HTR-8/SVneo (cell line): ENCODE results near the gene DNAH10.
"Not testable (repeated sequence)": the region's sequence is repeated elsewhere in the genome, so short reads cannot be mapped to it uniquely, and the experiment has no call there.

Source experiments
- DNase-seq: peaks from one replicate; pipeline ENCODE4 v3.0.0; 2011; ENCODE audit warnings: low spot score, mixed read lengths; ENCODE audit not compliant: insufficient read length
- FAIRE-seq: peaks from 2 replicates; lab custom pipeline; 2011; peaks lifted over from hg19 to GRCh38; lab: Jason Lieb, UNC

DNAH10 gene

DNA sequence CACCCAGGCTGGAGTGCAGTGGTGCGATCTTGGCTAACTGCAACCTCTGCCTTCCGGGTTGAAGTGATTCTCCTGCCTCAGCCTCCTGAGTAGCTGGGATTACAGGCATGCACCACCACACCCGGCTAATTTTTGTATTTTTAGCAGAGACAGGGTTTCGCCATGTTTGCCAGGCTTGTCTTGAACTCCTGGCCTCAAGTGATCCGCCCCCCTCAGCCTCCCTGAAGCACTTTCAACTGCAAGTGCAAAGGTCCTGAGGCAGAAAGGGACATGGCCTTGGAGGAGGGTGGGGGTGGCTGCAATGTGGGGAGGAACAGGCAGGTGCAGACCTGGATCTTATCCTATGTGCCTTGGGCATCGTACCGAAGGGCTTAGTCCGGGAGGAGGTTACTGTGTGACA, 27.3 kb downstream of the DNAH10 start:
- not testable (repeated sequence) for FAIRE-seq

DNA sequence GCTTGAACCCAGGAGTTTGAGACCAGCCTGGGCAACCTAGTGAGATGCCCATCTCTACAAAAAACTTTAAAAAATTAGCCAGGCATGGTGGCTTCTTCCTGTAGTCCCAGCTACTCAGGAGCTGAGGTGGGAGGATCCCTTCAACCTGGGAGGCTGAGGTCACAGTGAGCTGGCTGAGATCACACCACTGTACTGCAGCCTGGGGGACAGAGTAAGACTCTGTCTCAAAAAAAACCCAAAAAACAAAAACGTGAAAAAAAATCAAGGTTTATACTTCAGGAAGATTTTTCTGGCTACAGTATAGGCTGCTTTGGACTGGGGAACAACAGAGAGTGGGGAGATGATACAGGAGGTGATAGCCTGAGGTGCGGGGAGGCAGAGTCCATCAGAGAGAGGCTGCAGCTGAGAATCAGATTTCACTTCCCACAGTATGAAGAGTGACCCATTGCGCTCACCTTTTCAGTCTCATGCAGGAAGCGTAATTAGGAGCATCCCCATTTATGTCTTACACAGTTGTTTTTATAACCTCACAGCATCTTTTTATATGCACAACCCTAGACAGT, 28.9 kb downstream of the DNAH10 start:
- FAIRE-seq: no peak

More for the DNA sequence above, 27.3 kb downstream of the DNAH10 start:
- DNase-seq: not testable (repeated sequence)

DNA sequence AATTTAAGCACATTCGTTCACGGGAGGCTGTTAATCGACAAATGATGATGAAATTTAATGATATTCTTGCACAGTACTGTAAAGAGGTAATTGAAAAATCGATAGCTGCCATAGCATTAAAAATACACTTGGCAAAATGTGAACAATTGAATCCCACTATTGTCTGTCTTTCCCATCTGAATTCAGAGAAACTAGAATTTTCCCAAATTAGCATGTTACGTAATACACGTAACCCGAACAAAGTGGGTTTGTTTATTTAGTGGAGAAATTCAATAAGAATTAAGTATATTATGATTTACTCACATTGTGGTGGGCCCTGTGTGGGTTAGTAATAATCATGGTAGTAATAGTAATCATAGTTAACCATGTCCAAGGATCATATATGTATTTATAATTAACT, 31.9 kb downstream of the DNAH10 start:
- DNase-seq: no peak
- no peak for FAIRE-seq

More for the DNA sequence above, 28.9 kb downstream of the DNAH10 start:
- no peak for DNase-seq

DNA sequence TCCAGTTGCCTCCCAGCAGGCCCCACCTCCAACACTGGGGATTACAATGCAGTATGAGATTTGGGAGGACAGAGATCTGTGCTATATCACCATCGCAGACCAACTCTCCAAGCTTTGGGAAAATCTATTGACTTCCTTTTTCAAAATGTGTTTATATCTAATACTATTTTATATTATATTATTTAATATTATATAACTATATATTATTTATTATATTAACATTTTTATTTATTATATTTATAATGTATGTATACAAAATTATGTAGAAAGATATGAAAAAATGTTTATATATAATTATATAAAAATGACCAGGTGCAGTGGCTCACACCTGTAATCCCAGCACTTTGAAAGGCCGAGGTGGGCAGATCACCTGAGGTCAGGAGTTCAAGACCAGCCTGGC, 36.4 kb downstream of the DNAH10 start:
- FAIRE-seq (no peak), DNase-seq (no peak)

DNA sequence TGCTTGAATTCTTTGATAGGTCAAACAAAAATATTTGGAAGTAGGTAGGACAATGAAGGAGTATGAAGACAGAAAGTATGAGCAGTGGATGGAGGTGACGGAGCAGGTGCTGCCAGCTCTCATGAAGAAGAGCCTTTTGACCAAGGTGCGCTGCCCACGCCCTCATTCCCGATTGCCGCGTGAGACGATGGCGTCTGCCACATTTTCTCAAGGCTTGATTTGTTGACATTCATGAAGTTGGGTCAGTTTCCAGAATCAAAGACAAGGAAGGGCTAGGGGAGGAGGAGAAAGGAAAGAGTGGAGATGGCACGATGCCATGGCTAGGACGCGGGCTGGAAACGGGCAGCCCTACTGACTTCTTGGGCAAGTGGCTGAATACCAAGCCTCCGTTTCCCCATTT, 37.1 kb downstream of the DNAH10 start:
- no peak for FAIRE-seq
- no peak for DNase-seq

DNA sequence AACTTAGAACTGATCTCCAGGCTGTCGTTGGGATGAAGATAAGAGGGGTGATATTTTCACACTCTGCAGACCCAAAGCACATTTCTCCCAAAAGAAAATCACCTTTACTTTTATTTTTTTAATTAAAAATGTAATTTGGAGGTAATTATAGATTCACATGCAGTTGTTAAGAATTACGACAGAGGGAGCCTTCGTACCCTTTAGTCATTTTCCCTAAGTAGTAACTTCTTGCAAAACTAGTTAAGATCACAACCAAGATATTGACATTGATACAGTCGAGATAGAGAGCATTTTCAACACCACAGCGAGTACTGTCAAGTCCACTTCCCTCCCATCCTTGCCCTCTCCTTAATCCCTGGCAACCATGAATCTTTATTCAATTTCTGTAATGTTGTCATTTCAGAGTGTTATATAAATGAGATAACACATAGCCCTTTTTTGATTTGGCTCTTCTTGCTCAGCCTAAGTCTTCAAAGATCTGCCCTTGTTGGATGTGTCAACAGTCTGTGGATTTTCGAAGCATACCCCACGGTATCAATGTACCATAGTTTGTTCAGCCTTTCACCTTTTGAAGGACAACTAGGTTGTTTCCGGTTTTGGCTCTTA, 39.6 kb downstream of the DNAH10 start:
- FAIRE-seq (no peak), DNase-seq (no peak)

DNA sequence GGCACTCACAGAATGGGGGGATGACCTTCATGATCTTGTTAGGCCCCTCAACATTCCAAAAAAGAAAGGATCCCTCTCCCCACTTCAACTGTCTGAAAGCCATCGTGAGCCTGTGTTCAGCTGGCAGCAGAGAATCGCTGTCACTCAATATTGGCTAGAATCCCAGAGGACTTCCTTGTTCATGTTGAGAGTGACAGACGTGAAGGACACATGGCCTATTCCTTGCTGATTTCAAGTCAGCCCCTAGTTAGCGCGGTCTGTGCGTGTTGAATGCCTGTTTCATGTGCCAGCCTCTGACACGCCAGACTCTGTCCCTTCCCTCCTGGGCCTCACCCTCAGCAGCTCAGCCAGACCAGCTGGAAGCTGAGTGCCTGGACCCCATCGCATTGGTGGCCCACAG, 43.1 kb downstream of the DNAH10 start:
- FAIRE-seq: no peak
- DNase-seq: no peak

DNA sequence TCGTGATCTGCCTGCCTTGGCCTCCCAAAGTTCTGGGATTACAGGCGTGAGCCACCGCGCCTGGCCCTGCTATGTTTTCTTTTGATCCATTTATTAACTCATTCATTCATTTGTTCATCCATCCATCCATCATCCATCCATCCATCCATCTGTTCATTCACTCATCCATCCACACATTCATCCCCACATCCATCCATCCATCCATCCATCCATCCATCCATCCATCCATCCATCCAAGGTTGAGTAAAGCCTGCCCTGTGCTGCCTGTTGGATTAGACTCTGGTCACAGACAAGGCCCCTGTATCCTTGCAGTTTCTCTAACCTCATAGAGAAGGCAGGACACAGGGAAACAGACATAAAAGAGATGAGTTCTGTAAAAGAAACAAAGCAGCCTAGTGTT, 44.9 kb downstream of the DNAH10 start:
- DNase-seq (no peak), FAIRE-seq (peak; percentile 9)

DNA sequence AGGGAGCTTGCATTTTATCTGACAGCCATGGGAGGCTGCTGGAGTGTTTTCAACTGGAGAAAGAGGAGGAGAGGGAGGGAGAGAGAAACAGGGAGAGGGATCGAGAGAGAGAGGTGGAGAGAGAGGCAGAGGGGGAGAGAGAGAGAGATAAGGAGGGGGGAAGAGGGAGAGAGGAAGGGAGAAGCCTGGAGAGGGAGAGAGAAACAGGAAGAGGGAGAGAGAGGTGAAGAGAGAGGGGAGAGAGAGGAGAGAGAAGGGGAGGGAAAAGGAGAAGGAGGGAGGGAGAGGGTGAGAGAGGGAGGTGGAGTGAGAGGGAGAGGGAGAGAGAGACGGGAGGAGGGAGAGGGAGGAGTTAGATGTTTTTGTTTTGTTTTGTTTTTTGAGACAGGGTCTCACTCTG, 45.6 kb downstream of the DNAH10 start:
- no peak for FAIRE-seq
- no peak for DNase-seq

DNA sequence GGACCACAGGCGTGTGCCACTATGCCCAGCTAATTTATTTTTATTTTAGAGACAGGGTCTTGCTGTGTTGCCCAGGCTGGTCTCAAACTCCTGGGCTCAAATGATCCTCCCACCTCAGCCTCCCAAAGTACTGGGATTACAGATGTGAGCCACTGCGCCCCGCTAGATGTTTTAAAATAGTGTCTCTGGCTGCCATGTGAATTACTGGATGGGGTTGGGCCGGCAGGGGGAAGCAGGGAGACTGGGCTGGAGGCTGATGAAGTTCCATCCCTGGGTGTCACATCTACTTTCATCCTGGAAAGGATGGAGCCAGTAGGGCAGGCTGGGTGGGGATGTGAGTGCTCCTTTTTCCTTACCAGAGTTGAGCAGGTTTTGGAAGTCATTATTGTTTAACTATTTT, 46.1 kb downstream of the DNAH10 start:
- DNase-seq (no peak), FAIRE-seq (no peak)

DNA sequence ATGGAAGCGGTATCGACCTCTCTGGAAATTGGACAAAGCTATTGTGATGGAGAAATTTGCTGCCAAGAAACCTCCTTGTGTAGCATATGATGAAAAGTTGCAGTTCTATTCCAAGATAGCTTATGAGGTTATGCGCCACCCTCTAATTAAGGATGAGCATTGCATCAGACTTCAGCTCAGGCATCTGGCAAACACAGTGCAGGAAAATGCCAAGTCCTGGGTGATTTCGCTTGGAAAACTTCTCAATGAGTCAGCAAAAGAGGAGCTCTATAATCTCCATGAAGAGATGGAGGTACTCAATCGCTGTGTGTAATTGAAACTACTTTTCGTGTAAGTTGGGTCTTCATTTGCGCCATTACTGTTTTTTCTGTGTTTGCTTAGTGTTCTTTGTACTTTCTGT, 51.2 kb downstream of the DNAH10 start:
- DNase-seq: no peak
- FAIRE-seq: no peak

DNA sequence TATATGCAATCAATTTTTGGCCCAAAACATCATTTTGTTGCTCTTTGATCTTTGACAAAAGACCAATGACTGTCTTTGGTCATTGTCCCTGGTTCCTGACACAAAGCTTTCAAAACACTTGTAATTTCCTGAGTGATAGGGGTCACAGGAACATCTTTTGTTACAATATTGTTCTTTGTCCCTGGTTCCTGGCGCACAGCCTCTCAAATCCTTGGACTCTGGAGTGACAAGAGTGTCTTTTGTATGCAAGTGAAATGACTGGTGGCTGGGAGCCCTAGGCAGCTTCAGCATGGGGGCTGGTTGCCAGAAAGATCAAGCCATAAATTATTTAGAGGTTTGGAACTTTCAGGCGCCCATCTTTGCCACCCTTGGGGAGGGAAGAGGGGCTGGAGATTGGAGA, 53.9 kb downstream of the DNAH10 start:
- FAIRE-seq (no peak), DNase-seq (no peak)

DNA sequence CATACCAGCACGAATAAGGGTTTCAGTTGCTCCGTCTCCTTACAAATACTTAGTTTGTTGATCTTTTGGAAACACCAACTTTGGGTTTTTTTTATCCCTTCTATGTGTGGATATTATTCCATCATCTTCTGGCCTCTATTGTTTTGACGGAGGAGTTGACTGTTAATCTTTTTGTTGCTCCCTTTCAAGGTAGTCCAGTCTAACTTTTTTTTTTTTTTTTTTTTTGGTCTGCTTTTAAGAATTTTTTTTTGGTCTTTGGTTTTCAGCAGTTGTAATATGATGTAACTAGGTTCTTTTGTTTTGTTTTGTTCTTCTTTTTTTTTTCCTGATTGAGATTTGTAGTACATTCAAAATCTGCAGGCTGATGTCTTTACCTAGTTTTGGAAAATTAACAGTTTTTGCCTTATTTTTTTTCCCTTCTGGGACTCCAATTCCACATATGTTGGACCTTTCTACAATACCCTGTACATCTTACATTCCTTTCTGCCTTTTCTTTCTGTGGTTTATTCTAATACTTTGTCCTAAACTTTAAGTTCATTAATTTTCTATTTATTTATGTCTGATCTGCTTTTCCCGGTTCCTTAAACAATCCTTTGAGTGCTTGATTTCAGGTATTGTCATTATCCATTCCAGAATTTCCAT, 54.9 kb downstream of the DNAH10 start:
- DNase-seq (no peak), FAIRE-seq (no peak)

DNA sequence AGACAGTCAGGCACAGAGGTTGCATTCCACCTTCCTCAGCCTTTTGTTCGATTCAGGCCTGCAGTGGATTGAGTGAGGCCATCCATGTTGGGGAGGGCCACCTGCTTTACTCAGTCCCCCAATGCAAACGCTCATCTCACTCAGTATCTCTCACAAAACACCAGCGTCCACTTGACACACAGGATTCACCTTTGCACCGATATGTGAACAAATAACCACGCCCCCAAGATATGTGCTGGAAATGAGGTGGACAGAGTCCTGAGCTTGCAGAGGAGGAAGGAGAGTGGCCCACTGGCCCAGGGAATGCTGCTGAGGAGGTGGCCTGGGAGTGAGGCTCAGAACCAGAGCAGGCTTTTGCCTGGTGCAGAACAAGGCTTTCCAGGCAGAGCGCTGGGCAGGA, 60.7 kb downstream of the DNAH10 start:
- DNase-seq (no peak), FAIRE-seq (no peak)

DNA sequence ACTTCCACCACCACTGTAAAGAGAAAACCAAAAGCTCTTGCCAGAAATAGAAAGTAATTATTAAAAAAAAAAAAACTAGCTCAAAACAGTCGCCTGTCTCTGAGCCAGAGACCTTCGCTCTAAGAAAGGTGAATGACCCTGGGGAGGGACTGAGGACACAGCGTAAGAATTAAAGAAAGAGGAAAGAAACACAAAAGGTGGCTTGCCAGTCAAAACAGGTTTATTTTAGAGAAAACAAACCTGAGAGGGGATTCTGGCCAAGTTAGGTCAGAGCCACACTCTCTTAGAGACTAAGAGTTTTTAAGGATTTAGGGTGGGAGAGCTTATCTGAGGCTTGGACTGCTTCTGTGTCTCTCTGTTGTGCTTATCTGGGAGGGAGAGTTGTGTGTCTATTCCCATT, 66.0 kb downstream of the DNAH10 start:
- DNase-seq (no peak), FAIRE-seq (no peak)

DNA sequence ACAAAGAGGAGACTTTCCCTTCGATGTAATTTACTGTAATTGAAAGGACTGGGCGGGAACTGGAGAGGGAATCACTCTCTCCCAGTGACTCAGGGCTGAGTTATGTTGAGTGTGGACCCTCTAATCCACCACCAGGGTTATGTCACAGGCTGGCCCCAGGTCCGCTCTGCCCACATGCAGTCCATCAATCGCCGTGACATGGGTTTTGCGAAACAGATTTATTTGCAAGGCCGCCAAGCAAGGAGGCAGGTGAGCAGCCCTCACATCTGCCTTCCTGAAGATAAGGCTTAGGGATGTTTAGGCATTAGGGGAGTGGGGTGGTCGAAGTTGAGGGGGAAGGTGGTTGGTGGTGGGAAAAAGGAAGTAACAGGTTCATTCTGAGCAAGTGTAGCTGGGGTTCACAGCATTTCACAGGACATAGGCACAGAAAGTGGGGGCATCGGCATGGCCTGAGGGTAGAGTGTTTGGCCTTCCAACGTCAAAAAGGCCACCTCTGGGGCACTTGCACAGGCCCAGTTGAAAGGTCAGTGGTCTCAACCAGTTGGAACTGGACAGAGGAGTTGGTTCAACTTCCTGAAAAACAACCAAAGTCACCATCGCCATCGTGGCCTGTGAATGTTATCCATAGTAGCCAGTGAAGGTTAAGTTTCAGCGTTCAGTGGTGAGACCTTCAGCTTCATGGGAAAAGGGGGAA, 66.9 kb downstream of the DNAH10 start:
- DNase-seq (no peak), FAIRE-seq (no peak)

DNA sequence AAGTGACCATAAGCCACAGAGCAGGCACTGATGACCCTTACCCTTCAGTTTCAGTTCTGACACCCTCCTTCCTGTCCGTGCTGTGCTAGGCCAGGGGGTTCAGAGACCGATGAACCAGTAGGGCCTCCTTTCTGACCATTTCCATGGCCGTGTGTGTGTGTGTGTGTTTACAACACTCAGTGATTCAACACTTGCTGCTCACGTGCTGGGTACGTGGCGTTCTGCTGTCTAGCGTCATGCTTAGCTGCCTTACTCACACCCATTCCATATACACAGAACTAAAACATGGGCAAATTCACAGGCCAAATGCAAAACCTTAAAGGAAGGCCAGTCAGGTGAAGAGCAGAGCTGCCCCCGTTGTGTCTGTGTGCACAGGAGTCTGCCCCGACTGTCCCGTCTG, 67.5 kb downstream of the DNAH10 start:
- DNase-seq: no peak
- FAIRE-seq: no peak

DNA sequence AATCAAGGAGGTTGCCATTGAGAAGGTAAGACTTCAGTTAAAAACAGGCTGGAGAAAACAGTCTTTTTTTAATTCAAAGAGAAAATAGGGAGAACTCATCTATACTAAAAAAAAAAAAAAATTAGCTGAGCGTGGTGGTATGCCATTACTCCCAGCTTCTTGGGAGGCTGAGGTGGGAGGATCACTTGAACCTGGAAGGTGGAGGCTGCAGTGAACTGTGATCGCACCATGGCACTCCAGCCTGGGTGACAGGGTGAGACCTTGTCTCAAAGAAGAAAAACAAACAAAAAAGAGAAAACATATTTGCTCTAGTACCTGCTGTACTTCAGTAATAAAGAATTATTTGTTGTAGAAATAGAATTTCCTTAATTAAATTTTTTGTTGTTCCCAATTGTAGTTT, 68.6 kb downstream of the DNAH10 start:
- no peak for DNase-seq
- FAIRE-seq: no peak

DNA sequence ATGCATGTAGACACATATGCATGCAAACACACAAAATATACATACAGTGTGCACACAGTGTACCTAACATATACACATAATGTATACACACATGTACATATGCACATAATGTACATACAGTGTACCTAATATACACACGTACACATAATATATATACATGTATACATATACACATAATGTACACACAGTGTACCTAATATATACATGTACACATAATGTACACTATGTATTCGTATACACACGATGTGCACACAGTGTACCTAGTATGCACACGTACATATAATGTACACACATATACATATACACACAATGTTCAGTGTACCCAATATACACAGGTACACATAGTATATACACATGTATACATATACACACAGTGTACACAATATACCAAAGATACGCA, 70.0 kb downstream of the DNAH10 start:
- FAIRE-seq (peak; percentile 31), DNase-seq (no peak)

DNA sequence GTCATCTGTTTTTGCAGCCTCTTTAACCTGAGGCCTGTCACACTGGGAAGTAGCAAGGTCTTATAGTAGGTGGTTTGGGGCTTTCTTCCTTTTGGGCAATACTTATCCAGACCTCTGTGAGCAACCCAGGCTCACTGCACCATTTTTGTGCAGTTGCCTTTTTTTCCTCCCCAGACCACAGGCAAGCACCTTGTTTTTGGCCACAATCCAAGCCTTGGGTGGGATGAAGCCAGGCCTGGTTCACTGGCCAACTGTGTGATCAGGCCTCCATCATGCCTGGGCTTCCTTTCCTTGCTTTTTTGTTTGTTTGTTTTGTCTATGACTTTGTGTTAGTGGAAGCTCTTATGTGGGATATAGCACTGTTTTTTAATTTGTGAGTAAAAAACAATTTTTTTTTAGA, 71.7 kb downstream of the DNAH10 start:
- no peak for DNase-seq
- FAIRE-seq: no peak

DNA sequence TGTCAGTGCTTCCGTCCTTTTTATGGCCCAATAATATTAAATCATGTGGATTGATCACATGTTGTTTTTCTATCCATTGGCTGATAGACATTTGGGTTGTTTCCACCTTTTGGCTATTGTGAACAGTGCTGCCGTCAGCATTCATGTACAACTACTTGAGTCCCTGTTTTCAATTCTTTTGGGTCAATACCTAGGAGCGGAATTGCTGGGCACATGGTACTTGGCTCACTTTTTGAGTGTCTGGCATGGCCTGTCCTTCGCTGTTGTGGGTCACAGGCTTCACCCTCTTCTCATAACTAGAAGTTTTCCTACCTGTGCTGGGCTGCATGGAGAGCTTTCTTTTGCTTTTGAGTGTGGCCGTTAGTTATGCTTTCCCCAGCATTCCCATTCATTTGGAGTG, 72.7 kb downstream of the DNAH10 start:
- FAIRE-seq: no peak
- DNase-seq: no peak
